ENCODE data around the gene EPHB4. TPM values are rescaled to one million over a fixed set of nuclear protein-coding genes. Genes with fewer than 3 reads are reported as not detected.

Gene EPHB4
- total RNA-seq, 2 donors from 2014 or later, result 20.5 to 29.4 TPM

- Histone ChIP-seq H3K4me1 (ENCODE audit: control insufficient read depth in 1 of 2, low read depth in 2 of 2) (peaks cover 0 to 19% of the 10 kb centered on the region in 2 donors), H3K36me3 (no peaks in the 10 kb centered on the region), H3K9me3 (no peaks in the 10 kb centered on the region), H3K27me3 (replicated peaks; ENCODE audit: insufficient read depth) (peaks cover 18% of the 10 kb centered on the region), H3K27ac (no peak overlapping the region), H3K4me3 (peak overlapping the region; percentile 71)
- DNase-seq (ENCODE audit: low spot score) (no peak), ATAC-seq (ENCODE audit: insufficient number of reproducible peaks, low FRiP score, low read depth) (no peak)
- TF ChIP-seq CTCF (IDR thresholded peaks at IDR 0.05), result no peak
Observed at GRCh38 chr7:100824499-100825214, 2.7 kb downstream of the EPHB4 start.

DNA sequence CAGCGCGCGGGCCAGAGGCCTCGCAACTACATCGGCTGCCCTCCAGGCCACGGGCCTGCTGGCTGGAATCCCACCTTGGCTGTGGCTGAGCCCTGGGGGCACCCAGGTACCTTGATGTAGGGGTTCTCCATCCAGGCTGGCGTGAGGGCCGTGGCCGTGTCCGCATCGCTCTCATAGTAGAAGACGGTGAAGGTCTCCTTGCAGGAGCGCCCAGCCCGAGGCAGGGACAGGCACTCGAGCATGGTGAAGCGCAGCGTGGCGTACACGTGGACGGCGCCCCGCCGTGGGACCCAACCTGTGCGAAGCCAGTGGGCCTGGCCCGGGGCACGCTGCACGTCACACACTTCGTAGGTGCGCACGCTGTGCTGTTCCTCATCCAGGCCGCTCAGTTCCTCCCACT lies 3.8 kb downstream of the EPHB4 start:
- H3K4me3 ChIP-seq, result no peak overlapping the region
- H3K27ac ChIP-seq, result no peak overlapping the region
- ATAC-seq (ENCODE audit: insufficient number of reproducible peaks, low FRiP score, low read depth) (no peak), DNase-seq (ENCODE audit: low spot score) (no peak)
- no peaks in the 10 kb centered on the region for H3K36me3 ChIP-seq
- H3K27me3 ChIP-seq (replicated peaks; ENCODE audit: insufficient read depth), result peaks cover 16% of the 10 kb centered on the region
- H3K9me3 ChIP-seq, result no peaks in the 10 kb centered on the region
- H3K4me1 ChIP-seq (ENCODE audit: control insufficient read depth in 1 of 2, low read depth in 2 of 2), result peaks cover 0 to 19% of the 10 kb centered on the region in 2 donors
- TF ChIP-seq CTCF (IDR thresholded peaks at IDR 0.05), result no peak

DNA sequence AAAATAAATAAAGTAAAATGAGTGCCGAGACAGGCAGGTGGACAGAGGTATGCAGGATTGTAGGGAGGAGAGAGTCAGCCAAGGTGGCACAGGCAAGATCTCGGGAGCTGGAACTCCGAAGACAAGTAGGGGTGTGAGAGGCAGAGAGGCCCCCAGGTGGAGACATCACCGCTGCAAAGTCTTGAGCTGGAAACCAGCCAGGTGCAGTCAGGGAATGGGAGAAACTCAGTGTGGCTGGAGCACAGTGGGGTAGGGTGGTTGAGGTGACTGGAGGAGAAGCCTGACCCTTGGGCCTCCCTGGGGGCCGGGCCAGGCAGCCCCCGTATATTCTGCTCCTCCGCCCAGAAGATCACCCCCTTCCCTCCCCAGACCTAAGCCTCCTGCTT lies 4.2 kb downstream of the EPHB4 start:
- ATAC-seq (ENCODE audit: insufficient number of reproducible peaks, low FRiP score, low read depth) (no peak), DNase-seq (ENCODE audit: low spot score) (no peak)
- Histone ChIP-seq H3K9me3 (no peaks in the 10 kb centered on the region), H3K4me3 (no peak overlapping the region), H3K4me1 (ENCODE audit: control insufficient read depth in 1 of 2, low read depth in 2 of 2) (peaks cover 0 to 19% of the 10 kb centered on the region in 2 donors), H3K36me3 (no peaks in the 10 kb centered on the region), H3K27me3 (replicated peaks; ENCODE audit: insufficient read depth) (peaks cover 13% of the 10 kb centered on the region), H3K27ac (no peak overlapping the region)
- TF ChIP-seq CTCF (IDR thresholded peaks at IDR 0.05), result no peak

GRCh38 chr7:100822236-100823139 lies 4.8 kb downstream of the EPHB4 start:
- no peak overlapping the region for H3K27ac ChIP-seq

More at GRCh38 chr7:100822236-100823139, 4.8 kb downstream of the EPHB4 start:
- Histone ChIP-seq H3K9me3 (no peaks in the 10 kb centered on the region), H3K4me1 (ENCODE audit: control insufficient read depth in 1 of 2, low read depth in 2 of 2) (peaks cover 0 to 12% of the 10 kb centered on the region in 2 donors), H3K4me3 (no peak overlapping the region), H3K36me3 (no peaks in the 10 kb centered on the region), H3K27me3 (replicated peaks; ENCODE audit: insufficient read depth) (peaks cover 13% of the 10 kb centered on the region)
- no peak for TF ChIP-seq CTCF (IDR thresholded peaks at IDR 0.05)
- no peak for ATAC-seq (ENCODE audit: insufficient number of reproducible peaks, low FRiP score, low read depth)
- no peak for DNase-seq (ENCODE audit: low spot score)
